ENCODE measurements around the gene GIPR. TPM values are rescaled to one million over a fixed set of nuclear protein-coding genes. Genes with fewer than 3 reads are reported as not detected.
"Not testable (repeated sequence)": the region's sequence is repeated elsewhere in the genome, so short reads cannot be mapped to it uniquely, and the experiment has no call there.

The GIPR gene
- 3.9 and 6.1 TPM in 2 replicates for total RNA-seq (2014; rRNA removed; shearing (Covaris generic); ENCODE audit: low replicate concordance)

GRCh38 chr19:45667620-45668341, at the start of gene GIPR:
GIPR (plus strand) TSS chr19:45668221; CDS start chr19:45669521, 1,300 bp downstream.
- peaks cover 21% of the 10 kb centered on the region for H3K4me1 ChIP-seq (ENCODE audit: low read length)

GRCh38 chr19:45621389-45621788, 46.6 kb upstream of the GIPR start:
- H3K4me3 ChIP-seq (ENCODE audit: low read length): no peak overlapping the region
- no peaks in the 10 kb centered on the region for H3K79me2 ChIP-seq (ENCODE audit: low read length)
- H3K4me2 ChIP-seq (ENCODE audit: low read depth, low read length, poor library complexity, severe bottlenecking): no peak overlapping the region
- no peak for DNase-seq
- no peak overlapping the region for H2AFZ ChIP-seq (ENCODE audit: low read length)
- H3K36me3 ChIP-seq (ENCODE audit: insufficient read depth, low read length): peaks cover 7% of the 10 kb centered on the region
- H4K20me1 ChIP-seq (ENCODE audit: insufficient read depth, low read depth, low read length): no peaks in the 10 kb centered on the region
- H3K27me3 ChIP-seq (ENCODE audit: low read length): no peaks in the 10 kb centered on the region
- no peaks in the 10 kb centered on the region; the same call in 1 of the 2 replicates for H3K4me1 ChIP-seq (ENCODE audit: low read length)
- H3K9me3 ChIP-seq (ENCODE audit: low read length): no peaks in the 10 kb centered on the region
- no peaks in the 10 kb centered on the region for H3K9me2 ChIP-seq (replicated peaks; ENCODE audit: insufficient read depth, low read length)
- no peak overlapping the region for H3K9ac ChIP-seq (ENCODE audit: low read length)
- H3K27ac ChIP-seq (ENCODE audit: low read length): no peak overlapping the region

More at GRCh38 chr19:45667620-45668341, at the start of gene GIPR:
- no peaks in the 10 kb centered on the region for H3K9me3 ChIP-seq (ENCODE audit: low read length)
- peak within 1 kb of the TSS; percentile 68 for H3K4me3 ChIP-seq (ENCODE audit: low read length)
- no peak within 1 kb of the TSS for H3K27ac ChIP-seq (ENCODE audit: low read length)
- H2AFZ ChIP-seq (ENCODE audit: low read length): peak within 1 kb of the TSS; percentile 99
- no peaks in the 10 kb centered on the region for H3K36me3 ChIP-seq (ENCODE audit: insufficient read depth, low read length)
- no peaks in the 10 kb centered on the region for H3K9me2 ChIP-seq (replicated peaks; ENCODE audit: insufficient read depth, low read length)
- peak; percentile 89 for DNase-seq
- no peaks in the 10 kb centered on the region for H3K27me3 ChIP-seq (ENCODE audit: low read length)
- H4K20me1 ChIP-seq (ENCODE audit: insufficient read depth, low read depth, low read length): no peaks in the 10 kb centered on the region
- H3K9ac ChIP-seq (ENCODE audit: low read length): peak within 1 kb of the TSS; percentile 71
- H3K4me2 ChIP-seq (ENCODE audit: low read depth, low read length, poor library complexity, severe bottlenecking): peak within 1 kb of the TSS; percentile 77
- H3K79me2 ChIP-seq (ENCODE audit: low read length): no peaks in the 10 kb centered on the region

GRCh38 chr19:45621976-45622503, 46.0 kb upstream of the GIPR start:
- H3K4me1 ChIP-seq (ENCODE audit: low read length): no peaks in the 10 kb centered on the region
- no peak overlapping the region for H2AFZ ChIP-seq (ENCODE audit: low read length)
- no peak for DNase-seq
- no peak overlapping the region for H3K9ac ChIP-seq (ENCODE audit: low read length)
- H3K79me2 ChIP-seq (ENCODE audit: low read length): no peaks in the 10 kb centered on the region
- H3K9me3 ChIP-seq (ENCODE audit: low read length): no peaks in the 10 kb centered on the region
- H3K36me3 ChIP-seq (ENCODE audit: insufficient read depth, low read length): peaks cover 3% of the 10 kb centered on the region
- H4K20me1 ChIP-seq (ENCODE audit: insufficient read depth, low read depth, low read length): no peaks in the 10 kb centered on the region
- no peaks in the 10 kb centered on the region for H3K27me3 ChIP-seq (ENCODE audit: low read length)
- no peak overlapping the region for H3K4me2 ChIP-seq (ENCODE audit: low read depth, low read length, poor library complexity, severe bottlenecking)
- H3K9me2 ChIP-seq (replicated peaks; ENCODE audit: insufficient read depth, low read length): no peaks in the 10 kb centered on the region
- H3K4me3 ChIP-seq (ENCODE audit: low read length): no peak overlapping the region
- H3K27ac ChIP-seq (ENCODE audit: low read length): no peak overlapping the region

- H3K36me3 ChIP-seq (ENCODE audit: insufficient read depth, low read length): no peaks in the 10 kb centered on the region; the same call in 1 of the 2 replicates
- no peak overlapping the region for H2AFZ ChIP-seq (ENCODE audit: low read length)
- H3K9me3 ChIP-seq (ENCODE audit: low read length): no peaks in the 10 kb centered on the region
- no peaks in the 10 kb centered on the region for H4K20me1 ChIP-seq (ENCODE audit: insufficient read depth, low read depth, low read length)
- H3K4me3 ChIP-seq (ENCODE audit: low read length): no peak overlapping the region
- H3K27me3 ChIP-seq (ENCODE audit: low read length): no peaks in the 10 kb centered on the region
- H3K4me1 ChIP-seq (ENCODE audit: low read length): no peaks in the 10 kb centered on the region
- no peak overlapping the region for H3K9ac ChIP-seq (ENCODE audit: low read length)
- H3K27ac ChIP-seq (ENCODE audit: low read length): no peak overlapping the region
- H3K4me2 ChIP-seq (ENCODE audit: low read depth, low read length, poor library complexity, severe bottlenecking): no peak overlapping the region
- no peak for DNase-seq
- H3K79me2 ChIP-seq (ENCODE audit: low read length): no peaks in the 10 kb centered on the region
- no peaks in the 10 kb centered on the region for H3K9me2 ChIP-seq (replicated peaks; ENCODE audit: insufficient read depth, low read length)
Measured at GRCh38 chr19:45623984-45624383, 44.0 kb upstream of the GIPR start.

GRCh38 chr19:45628219-45628618, 39.8 kb upstream of the GIPR start:
- H3K4me2 ChIP-seq (ENCODE audit: low read depth, low read length, poor library complexity, severe bottlenecking); H3K79me2 ChIP-seq (ENCODE audit: low read length); H3K27me3 ChIP-seq (ENCODE audit: low read length); H3K9me3 ChIP-seq (ENCODE audit: low read length); H3K4me3 ChIP-seq (ENCODE audit: low read length); H3K4me1 ChIP-seq (ENCODE audit: low read length); H4K20me1 ChIP-seq (ENCODE audit: insufficient read depth, low read depth, low read length); H3K27ac ChIP-seq (ENCODE audit: low read length); H3K9me2 ChIP-seq (replicated peaks; ENCODE audit: insufficient read depth, low read length); H3K36me3 ChIP-seq (ENCODE audit: insufficient read depth, low read length); DNase-seq; H3K9ac ChIP-seq (ENCODE audit: low read length); H2AFZ ChIP-seq (ENCODE audit: low read length): not testable (repeated sequence)

GRCh38 chr19:45629704-45630103, 38.3 kb upstream of the GIPR start:
- H3K4me2 ChIP-seq (ENCODE audit: low read depth, low read length, poor library complexity, severe bottlenecking): no peak overlapping the region
- H3K9ac ChIP-seq (ENCODE audit: low read length): no peak overlapping the region

GRCh38 chr19:45630463-45630862, 37.6 kb upstream of the GIPR start:
- H3K79me2 ChIP-seq (ENCODE audit: low read length): no peaks in the 10 kb centered on the region
- H3K4me1 ChIP-seq (ENCODE audit: low read length): peaks cover 6% of the 10 kb centered on the region; the same call in 1 of the 2 replicates
- no peak overlapping the region for H2AFZ ChIP-seq (ENCODE audit: low read length)
- H3K9ac ChIP-seq (ENCODE audit: low read length): no peak overlapping the region
- no peak overlapping the region for H3K27ac ChIP-seq (ENCODE audit: low read length)
- H3K9me2 ChIP-seq (replicated peaks; ENCODE audit: insufficient read depth, low read length): no peaks in the 10 kb centered on the region
- no peaks in the 10 kb centered on the region for H4K20me1 ChIP-seq (ENCODE audit: insufficient read depth, low read depth, low read length)
- DNase-seq: no peak
- no peaks in the 10 kb centered on the region for H3K27me3 ChIP-seq (ENCODE audit: low read length)
- no peaks in the 10 kb centered on the region for H3K9me3 ChIP-seq (ENCODE audit: low read length)
- H3K4me2 ChIP-seq (ENCODE audit: low read depth, low read length, poor library complexity, severe bottlenecking): no peak overlapping the region
- H3K36me3 ChIP-seq (ENCODE audit: insufficient read depth, low read length): peaks cover 5% of the 10 kb centered on the region; the same call in 1 of the 2 replicates
- no peak overlapping the region for H3K4me3 ChIP-seq (ENCODE audit: low read length)

More at GRCh38 chr19:45629704-45630103, 38.3 kb upstream of the GIPR start:
- Histone ChIP-seq H3K27ac (ENCODE audit: low read length) (no peak overlapping the region), H3K36me3 (ENCODE audit: insufficient read depth, low read length) (peaks cover 5% of the 10 kb centered on the region; the same call in 1 of the 2 replicates), H4K20me1 (ENCODE audit: insufficient read depth, low read depth, low read length) (no peaks in the 10 kb centered on the region), H3K27me3 (ENCODE audit: low read length) (no peaks in the 10 kb centered on the region), H3K4me3 (ENCODE audit: low read length) (no peak overlapping the region), H3K79me2 (ENCODE audit: low read length) (no peaks in the 10 kb centered on the region), H3K9me3 (ENCODE audit: low read length) (no peaks in the 10 kb centered on the region), H3K4me1 (ENCODE audit: low read length) (peaks cover 6% of the 10 kb centered on the region; the same call in 1 of the 2 replicates), H2AFZ (ENCODE audit: low read length) (no peak overlapping the region), H3K9me2 (replicated peaks; ENCODE audit: insufficient read depth, low read length) (no peaks in the 10 kb centered on the region)
- no peak for DNase-seq

GRCh38 chr19:45632468-45633196, 35.4 kb upstream of the GIPR start:
- no peak overlapping the region for H3K27ac ChIP-seq (ENCODE audit: low read length)
- 0 out of 2 replicates have a peak, but pooled peaks cover 4% of the 10 kb centered on the region for H3K79me2 ChIP-seq (ENCODE audit: low read length)
- H3K9me2 ChIP-seq (replicated peaks; ENCODE audit: insufficient read depth, low read length): no peaks in the 10 kb centered on the region
- H3K9me3 ChIP-seq (ENCODE audit: low read length): no peaks in the 10 kb centered on the region
- no peaks in the 10 kb centered on the region for H4K20me1 ChIP-seq (ENCODE audit: insufficient read depth, low read depth, low read length)
- no peak overlapping the region for H2AFZ ChIP-seq (ENCODE audit: low read length)
- no peaks in the 10 kb centered on the region for H3K27me3 ChIP-seq (ENCODE audit: low read length)
- H3K4me3 ChIP-seq (ENCODE audit: low read length): no peak overlapping the region
- DNase-seq: peak; percentile 94
- no peak overlapping the region for H3K9ac ChIP-seq (ENCODE audit: low read length)
- no peak overlapping the region for H3K4me2 ChIP-seq (ENCODE audit: low read depth, low read length, poor library complexity, severe bottlenecking)
- peaks cover 5% of the 10 kb centered on the region; the same call in 1 of the 2 replicates for H3K36me3 ChIP-seq (ENCODE audit: insufficient read depth, low read length)
- H3K4me1 ChIP-seq (ENCODE audit: low read length): peaks cover 6% of the 10 kb centered on the region; the same call in 1 of the 2 replicates

Measured in Karpas-422 (cell line).